Activated naive CD8-positive, alpha-beta T cell treated with anti-CD3 and anti-CD28 coated beads for 36 hours (primary cell): ENCODE data around the gene C17orf107. TPM values are rescaled to one million over a fixed set of nuclear protein-coding genes. Genes with fewer than 3 reads are reported as not detected.
"Not testable (repeated sequence)": the region's sequence is repeated elsewhere in the genome, so short reads cannot be mapped to it uniquely, and the experiment has no call there.

Source experiments
- DNase-seq: peaks from one replicate; pipeline ENCODE4 v3.0.0; 2021
- H3K27ac Mint-ChIP-seq: one replicate; pipeline ENCODE4 v1.8.0; 2022; ENCODE audit warnings: mild to moderate bottlenecking, moderate library complexity, mixed read lengths
- H3K27me3 Mint-ChIP-seq: one replicate; pipeline ENCODE4 v1.8.0; 2022; ENCODE audit warnings: mild to moderate bottlenecking, mixed read lengths
- H3K36me3 Mint-ChIP-seq: one replicate; pipeline ENCODE4 v1.8.0; 2021; ENCODE audit warnings: mild to moderate bottlenecking, mixed read lengths
- H3K4me1 Mint-ChIP-seq: one replicate; pipeline ENCODE4 v1.8.0; 2021; ENCODE audit warnings: mixed read lengths
- H3K4me3 Mint-ChIP-seq: one replicate; pipeline ENCODE4 v1.8.0; 2022; ENCODE audit warnings: mild to moderate bottlenecking, moderate library complexity, mixed read lengths
- H3K9me3 Mint-ChIP-seq: one replicate; pipeline ENCODE4 v1.8.0; 2022; ENCODE audit warnings: mixed read lengths
- total RNA-seq, 2 experiments: library from RNA; stranded (reverse); gene quantifications; one replicate each; pipeline ENCODE4 v1.2.3, GENCODE V29; 2021

C17orf107 gene
- total RNA-seq, 2 experiments from 2014 or later, result 2.2 to 2.3 TPM

- DNase-seq, result no peak
- H3K9me3 Mint-ChIP-seq, result no peaks in the 10 kb centered on the region
- H3K4me1 Mint-ChIP-seq, result peaks cover 33% of the 10 kb centered on the region
- H3K27ac Mint-ChIP-seq, result peak overlapping the region; percentile 54
- H3K27me3 Mint-ChIP-seq, result no peaks in the 10 kb centered on the region
- H3K4me3 Mint-ChIP-seq, result peak overlapping the region; percentile 87
- peaks cover 10% of the 10 kb centered on the region for H3K36me3 Mint-ChIP-seq
Measured at GRCh38 chr17:4901108-4901647, 1.8 kb downstream of the C17orf107 start.

- peaks cover 33% of the 10 kb centered on the region for H3K4me1 Mint-ChIP-seq
- no peak for DNase-seq
- H3K27me3 Mint-ChIP-seq, result no peaks in the 10 kb centered on the region
- H3K9me3 Mint-ChIP-seq, result no peaks in the 10 kb centered on the region
- no peak overlapping the region for H3K4me3 Mint-ChIP-seq
- H3K27ac Mint-ChIP-seq, result peak overlapping the region; percentile 52
- peaks cover 10% of the 10 kb centered on the region for H3K36me3 Mint-ChIP-seq
Measured at GRCh38 chr17:4901648-4902344, 2.5 kb downstream of the C17orf107 start.

- peak overlapping the region; percentile 52 for H3K27ac Mint-ChIP-seq
- H3K4me3 Mint-ChIP-seq, result no peak overlapping the region
- no peak for DNase-seq
- H3K36me3 Mint-ChIP-seq, result peaks cover 10% of the 10 kb centered on the region
- H3K9me3 Mint-ChIP-seq, result no peaks in the 10 kb centered on the region
- H3K27me3 Mint-ChIP-seq, result no peaks in the 10 kb centered on the region
- H3K4me1 Mint-ChIP-seq, result peaks cover 33% of the 10 kb centered on the region
Measured at GRCh38 chr17:4902540-4902939, 3.2 kb downstream of the C17orf107 start.

- peaks cover 10% of the 10 kb centered on the region for H3K36me3 Mint-ChIP-seq
- no peaks in the 10 kb centered on the region for H3K9me3 Mint-ChIP-seq
- H3K27ac Mint-ChIP-seq, result peak within 1 kb of the TSS; percentile 52
- peak; percentile 71 for DNase-seq
- H3K27me3 Mint-ChIP-seq, result no peaks in the 10 kb centered on the region
- H3K4me1 Mint-ChIP-seq, result peaks cover 35% of the 10 kb centered on the region
- peak within 1 kb of the TSS; percentile 16 for H3K4me3 Mint-ChIP-seq
Measured at GRCh38 chr17:4903051-4903818, 3.9 kb downstream of the C17orf107 start, which contains the start of gene CHRNE. Gene CHRNE, minus strand, starts transcription at chr17:4903098. Its CDS starts 35 bp downstream, at chr17:4903063.

GRCh38 chr17:4906642-4907041 is 7.3 kb downstream of the C17orf107 start:
- H3K4me3 Mint-ChIP-seq, H3K27me3 Mint-ChIP-seq, H3K36me3 Mint-ChIP-seq, H3K9me3 Mint-ChIP-seq, DNase-seq, H3K27ac Mint-ChIP-seq: not testable (repeated sequence)
- H3K4me1 Mint-ChIP-seq, result peaks cover 23% of the 10 kb centered on the region

GRCh38 chr17:4908301-4908700 is 9.0 kb downstream of the C17orf107 start:
- H3K27ac Mint-ChIP-seq, result no peak overlapping the region
- H3K36me3 Mint-ChIP-seq, result no peaks in the 10 kb centered on the region
- H3K4me1 Mint-ChIP-seq, result peaks cover 10% of the 10 kb centered on the region
- DNase-seq, result no peak
- H3K9me3 Mint-ChIP-seq, result no peaks in the 10 kb centered on the region
- H3K4me3 Mint-ChIP-seq, result no peak overlapping the region
- H3K27me3 Mint-ChIP-seq, result no peaks in the 10 kb centered on the region

GRCh38 chr17:4908711-4909496 is 9.6 kb downstream of the C17orf107 start:
- no peaks in the 10 kb centered on the region for H3K9me3 Mint-ChIP-seq
- H3K27me3 Mint-ChIP-seq, result no peaks in the 10 kb centered on the region
- H3K4me3 Mint-ChIP-seq, result no peak overlapping the region
- peak; percentile 77 for DNase-seq
- peaks cover 6% of the 10 kb centered on the region for H3K4me1 Mint-ChIP-seq
- H3K36me3 Mint-ChIP-seq, result no peaks in the 10 kb centered on the region
- no peak overlapping the region for H3K27ac Mint-ChIP-seq

- H3K27ac Mint-ChIP-seq, result no peak overlapping the region
- no peaks in the 10 kb centered on the region for H3K27me3 Mint-ChIP-seq
- H3K4me3 Mint-ChIP-seq, result no peak overlapping the region
- no peak for DNase-seq
- H3K9me3 Mint-ChIP-seq, result no peaks in the 10 kb centered on the region
- H3K36me3 Mint-ChIP-seq, result no peaks in the 10 kb centered on the region
- no peaks in the 10 kb centered on the region for H3K4me1 Mint-ChIP-seq
Measured at GRCh38 chr17:4913994-4914393, 14.7 kb downstream of the C17orf107 start.

GRCh38 chr17:4914551-4914950 is 15.2 kb downstream of the C17orf107 start:
- H3K9me3 Mint-ChIP-seq, H3K36me3 Mint-ChIP-seq, DNase-seq, H3K4me1 Mint-ChIP-seq, H3K27ac Mint-ChIP-seq, H3K4me3 Mint-ChIP-seq, H3K27me3 Mint-ChIP-seq: not testable (repeated sequence)

GRCh38 chr17:4919511-4920047 is 20.2 kb downstream of the C17orf107 start:
- no peak overlapping the region for H3K27ac Mint-ChIP-seq
- H3K4me3 Mint-ChIP-seq, result no peak overlapping the region
- no peaks in the 10 kb centered on the region for H3K9me3 Mint-ChIP-seq
- H3K4me1 Mint-ChIP-seq, result no peaks in the 10 kb centered on the region
- peaks cover 2% of the 10 kb centered on the region for H3K36me3 Mint-ChIP-seq
- DNase-seq, result no peak
- no peaks in the 10 kb centered on the region for H3K27me3 Mint-ChIP-seq

- no peaks in the 10 kb centered on the region for H3K27me3 Mint-ChIP-seq
- no peaks in the 10 kb centered on the region for H3K9me3 Mint-ChIP-seq
- no peak overlapping the region for H3K27ac Mint-ChIP-seq
- H3K36me3 Mint-ChIP-seq, result peaks cover 2% of the 10 kb centered on the region
- H3K4me1 Mint-ChIP-seq, result no peaks in the 10 kb centered on the region
- no peak for DNase-seq
- H3K4me3 Mint-ChIP-seq, result no peak overlapping the region
Measured at GRCh38 chr17:4920351-4921048, 21.2 kb downstream of the C17orf107 start.

GRCh38 chr17:4921320-4921719 is 22.0 kb downstream of the C17orf107 start:
- peaks cover 2% of the 10 kb centered on the region for H3K36me3 Mint-ChIP-seq
- H3K4me1 Mint-ChIP-seq, result no peaks in the 10 kb centered on the region
- H3K4me3 Mint-ChIP-seq, result no peak overlapping the region
- H3K27ac Mint-ChIP-seq, result no peak overlapping the region
- no peak for DNase-seq
- no peaks in the 10 kb centered on the region for H3K9me3 Mint-ChIP-seq
- H3K27me3 Mint-ChIP-seq, result no peaks in the 10 kb centered on the region

GRCh38 chr17:4926577-4927335 is 27.4 kb downstream of the C17orf107 start:
- H3K27ac Mint-ChIP-seq, H3K4me3 Mint-ChIP-seq, H3K36me3 Mint-ChIP-seq: not testable (repeated sequence)

GRCh38 chr17:4928881-4929280 is 29.5 kb downstream of the C17orf107 start:
- no peak overlapping the region for H3K4me3 Mint-ChIP-seq
- peaks cover 7% of the 10 kb centered on the region for H3K4me1 Mint-ChIP-seq
- no peaks in the 10 kb centered on the region for H3K9me3 Mint-ChIP-seq
- peaks cover 13% of the 10 kb centered on the region for H3K36me3 Mint-ChIP-seq
- H3K27ac Mint-ChIP-seq, result no peak overlapping the region
- DNase-seq, result no peak
- peaks cover 6% of the 10 kb centered on the region for H3K27me3 Mint-ChIP-seq

More at GRCh38 chr17:4926577-4927335, 27.4 kb downstream of the C17orf107 start:
- DNase-seq, H3K9me3 Mint-ChIP-seq, H3K4me1 Mint-ChIP-seq, H3K27me3 Mint-ChIP-seq: not testable (repeated sequence)
